Kidney tubule cell (primary cell): ENCODE measurements around the gene CAMTA2.

Experiments used
- DNase-seq: peaks from one replicate; pipeline ENCODE4 v3.0.0-alpha.2; 2018; ENCODE audit warnings: low spot score

Gene CAMTA2

GRCh38 chr17:4969047-4969550, 18.4 kb downstream of the CAMTA2 start:
- DNase-seq, result peak; percentile 88

GRCh38 chr17:4968486-4969046, 18.9 kb downstream of the CAMTA2 start:
- DNase-seq, result peak; percentile 86

GRCh38 chr17:4967539-4968485, 19.7 kb downstream of the CAMTA2 start, which contains the start of gene SPAG7:
Gene SPAG7, minus strand, starts transcription at chr17:4967817. Its CDS starts 13 bp downstream, at chr17:4967804.
- peak; percentile 98 for DNase-seq

GRCh38 chr17:4966844-4967538, 20.5 kb downstream of the CAMTA2 start:
- DNase-seq, result peak; percentile 100

GRCh38 chr17:4965311-4965986, 22.0 kb downstream of the CAMTA2 start:
- DNase-seq, result no peak

- DNase-seq, result no peak
Measured at GRCh38 chr17:4960279-4960922, 27.1 kb downstream of the CAMTA2 start.

- DNase-seq, result no peak
Measured at GRCh38 chr17:4959261-4959965, 28.1 kb downstream of the CAMTA2 start.

- DNase-seq, result no peak
Measured at GRCh38 chr17:4958102-4958501, 29.4 kb downstream of the CAMTA2 start.

GRCh38 chr17:4956493-4957061, 30.9 kb downstream of the CAMTA2 start:
- DNase-seq, result no peak

GRCh38 chr17:4955091-4955490, 32.4 kb downstream of the CAMTA2 start:
- no peak for DNase-seq

GRCh38 chr17:4953451-4953961, 34.0 kb downstream of the CAMTA2 start:
- DNase-seq, result peak; percentile 88

GRCh38 chr17:4951486-4951885, 36.0 kb downstream of the CAMTA2 start:
- no peak for DNase-seq

GRCh38 chr17:4950746-4951204, 36.7 kb downstream of the CAMTA2 start, which contains the start of gene ENO3:
Gene ENO3, plus strand, starts transcription at chr17:4951119. Its CDS starts 711 bp downstream, at chr17:4951830.
- no peak for DNase-seq

GRCh38 chr17:4950075-4950745, 37.3 kb downstream of the CAMTA2 start:
- DNase-seq, result no peak

- peak; percentile 88 for DNase-seq
Measured at GRCh38 chr17:4949321-4950074, 38.0 kb downstream of the CAMTA2 start.

GRCh38 chr17:4948931-4949320, 38.5 kb downstream of the CAMTA2 start:
- peak; percentile 92 for DNase-seq

- peak; percentile 89 for DNase-seq
Measured at GRCh38 chr17:4948166-4948930, 39.1 kb downstream of the CAMTA2 start, which contains the start of gene PFN1. Gene PFN1, minus strand, starts transcription at chr17:4948530. Its CDS starts 136 bp downstream, at chr17:4948394.
